HG03095 (cell line): ENCODE measurements around the gene CENPB.
"Not testable (repeated sequence)": the region's sequence is repeated elsewhere in the genome, so short reads cannot be mapped to it uniquely, and the experiment has no call there.

Experiments used
- ATAC-seq: cut with Tn5 transposase; IDR thresholded peaks from one replicate; pipeline ENCODE4 v1.9.1; 2021; ENCODE audit warnings: moderate library complexity; ENCODE audit not compliant: unreplicated experiment

Gene CENPB, protein sequence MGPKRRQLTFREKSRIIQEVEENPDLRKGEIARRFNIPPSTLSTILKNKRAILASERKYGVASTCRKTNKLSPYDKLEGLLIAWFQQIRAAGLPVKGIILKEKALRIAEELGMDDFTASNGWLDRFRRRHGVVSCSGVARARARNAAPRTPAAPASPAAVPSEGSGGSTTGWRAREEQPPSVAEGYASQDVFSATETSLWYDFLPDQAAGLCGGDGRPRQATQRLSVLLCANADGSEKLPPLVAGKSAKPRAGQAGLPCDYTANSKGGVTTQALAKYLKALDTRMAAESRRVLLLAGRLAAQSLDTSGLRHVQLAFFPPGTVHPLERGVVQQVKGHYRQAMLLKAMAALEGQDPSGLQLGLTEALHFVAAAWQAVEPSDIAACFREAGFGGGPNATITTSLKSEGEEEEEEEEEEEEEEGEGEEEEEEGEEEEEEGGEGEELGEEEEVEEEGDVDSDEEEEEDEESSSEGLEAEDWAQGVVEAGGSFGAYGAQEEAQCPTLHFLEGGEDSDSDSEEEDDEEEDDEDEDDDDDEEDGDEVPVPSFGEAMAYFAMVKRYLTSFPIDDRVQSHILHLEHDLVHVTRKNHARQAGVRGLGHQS

GRCh38 chr20:3786665-3787323, at the start of gene CENPB:
Gene CENPB (minus strand): TSS chr20:3786740. CDS start chr20:3786483, 257 bp downstream.
- ATAC-seq = peak; percentile 68

GRCh38 chr20:3836132-3836531, 49.6 kb upstream of the CENPB start:
- no peak for ATAC-seq

DNA sequence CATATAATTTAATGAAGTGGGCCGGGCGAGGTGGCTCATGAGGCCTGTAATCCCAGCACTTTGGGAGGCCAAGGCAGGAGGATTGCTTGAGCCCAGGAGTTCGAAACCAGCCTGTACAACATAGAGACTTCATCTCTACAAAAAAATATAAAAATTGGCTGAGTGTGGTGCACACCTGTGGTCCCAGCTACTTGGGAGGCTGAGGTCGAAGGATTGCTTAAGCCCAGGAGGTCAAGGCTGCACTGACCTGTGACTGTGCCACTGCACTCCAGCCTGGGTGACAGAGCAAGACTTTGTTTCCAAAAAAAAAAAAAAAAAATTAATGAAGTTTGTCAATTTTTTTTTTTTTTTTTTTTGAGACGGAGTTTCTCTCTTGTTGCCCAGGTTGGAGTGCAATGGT, 43.4 kb upstream of the CENPB start:
- not testable (repeated sequence) for ATAC-seq

GRCh38 chr20:3828798-3829197, 42.3 kb upstream of the CENPB start:
- ATAC-seq = no peak

- no peak for ATAC-seq
These were observed 39.9 kb upstream of the CENPB start for GRCh38 chr20:3826420-3826819.

- no peak for ATAC-seq
These were observed 39.0 kb upstream of the CENPB start for GRCh38 chr20:3825526-3825925.

- no peak for ATAC-seq
These were observed 37.3 kb upstream of the CENPB start for GRCh38 chr20:3823881-3824280.

DNA sequence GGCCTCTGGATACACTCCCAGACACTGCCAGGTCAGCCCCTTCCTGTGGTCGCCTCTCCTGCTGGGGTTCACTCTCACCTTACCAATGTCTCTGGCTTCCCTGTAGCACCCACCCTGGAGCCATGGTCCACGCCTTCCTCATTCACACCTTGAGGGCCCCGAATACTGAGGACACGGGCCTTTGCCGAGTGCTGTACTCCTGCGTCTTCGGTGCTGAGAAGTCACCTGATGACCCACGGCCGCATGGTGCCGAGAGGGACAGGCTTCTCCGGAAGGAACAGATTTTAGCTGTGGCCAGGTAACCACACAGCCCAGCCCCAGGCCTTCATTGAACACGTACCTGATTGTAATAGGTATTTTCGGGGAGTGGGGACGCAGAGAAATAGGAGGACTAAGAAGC, 35.5 kb upstream of the CENPB start:
- no peak for ATAC-seq

- ATAC-seq = peak; percentile 10
These were observed 34.6 kb upstream of the CENPB start for GRCh38 chr20:3820901-3821727.

- ATAC-seq = peak; percentile 79
These were observed 33.7 kb upstream of the CENPB start, which contains the start of gene AP5S1 for GRCh38 chr20:3820048-3820900. Gene AP5S1 (plus strand): TSS chr20:3820547. CDS start chr20:3822118, 1,571 bp downstream.

DNA sequence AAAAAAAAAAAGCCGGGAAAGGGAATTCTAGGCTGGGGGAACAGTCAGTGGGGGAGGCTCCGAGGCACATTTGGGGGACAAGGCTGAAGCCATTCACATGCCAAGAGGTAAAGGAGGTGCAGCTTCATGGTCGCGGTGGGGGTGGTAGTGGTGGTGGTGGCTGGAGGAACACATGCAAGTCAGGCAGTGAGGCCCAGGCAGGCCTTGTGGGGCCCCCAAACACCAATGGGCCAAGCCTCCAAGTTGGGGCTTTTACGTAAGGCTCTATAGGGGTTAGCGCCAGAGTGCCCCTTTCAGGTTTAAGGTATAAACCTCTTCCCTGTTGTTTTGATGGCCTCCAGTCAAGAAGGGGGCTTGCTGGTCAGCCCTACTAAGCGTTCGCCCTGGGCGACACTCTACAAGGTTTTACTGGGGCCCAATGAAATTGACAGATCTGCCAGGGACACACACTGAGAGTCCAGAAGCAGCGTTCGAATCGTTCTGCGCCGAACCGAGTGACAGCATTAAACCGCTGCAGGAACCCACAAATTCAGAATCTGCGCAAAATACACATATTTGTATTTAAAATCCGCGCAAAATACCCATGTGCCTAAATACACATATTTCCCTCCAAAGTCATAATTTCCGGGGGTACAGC, 33.0 kb upstream of the CENPB start:
- ATAC-seq = no peak

- ATAC-seq = no peak
These were observed 31.9 kb upstream of the CENPB start for GRCh38 chr20:3818155-3819151.

- ATAC-seq = no peak
These were observed 29.3 kb upstream of the CENPB start for GRCh38 chr20:3815703-3816315.

DNA sequence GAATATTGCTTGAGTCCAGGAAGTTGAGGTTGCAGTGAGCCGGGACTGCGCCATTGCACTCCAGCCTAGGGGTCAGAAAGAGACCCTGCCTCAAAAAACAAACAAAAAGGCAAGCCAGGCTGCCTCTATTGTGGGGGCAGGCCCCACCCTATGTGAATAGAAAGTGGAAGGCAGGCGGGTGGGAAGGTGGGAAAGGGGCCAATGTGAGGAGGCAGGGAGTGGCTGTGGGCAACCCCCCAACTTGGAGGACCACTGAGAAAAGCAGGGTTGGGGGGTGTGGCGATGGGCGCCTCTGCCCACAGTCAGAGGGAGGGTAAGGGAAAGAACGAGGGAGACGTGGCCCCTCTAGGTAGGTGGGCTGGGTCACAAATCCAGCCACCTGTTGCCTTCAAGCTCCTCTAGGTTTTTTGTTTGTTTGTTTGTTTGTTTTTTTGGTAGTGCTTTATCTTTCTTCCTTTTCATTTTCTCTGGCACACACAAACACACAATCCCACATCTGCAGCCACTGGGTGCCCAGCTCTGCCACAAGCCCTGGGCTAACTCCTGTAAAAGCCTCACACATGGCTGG, 28.5 kb upstream of the CENPB start:
- no peak for ATAC-seq

- no peak for ATAC-seq
These were observed 27.5 kb upstream of the CENPB start for GRCh38 chr20:3813848-3814581.

DNA sequence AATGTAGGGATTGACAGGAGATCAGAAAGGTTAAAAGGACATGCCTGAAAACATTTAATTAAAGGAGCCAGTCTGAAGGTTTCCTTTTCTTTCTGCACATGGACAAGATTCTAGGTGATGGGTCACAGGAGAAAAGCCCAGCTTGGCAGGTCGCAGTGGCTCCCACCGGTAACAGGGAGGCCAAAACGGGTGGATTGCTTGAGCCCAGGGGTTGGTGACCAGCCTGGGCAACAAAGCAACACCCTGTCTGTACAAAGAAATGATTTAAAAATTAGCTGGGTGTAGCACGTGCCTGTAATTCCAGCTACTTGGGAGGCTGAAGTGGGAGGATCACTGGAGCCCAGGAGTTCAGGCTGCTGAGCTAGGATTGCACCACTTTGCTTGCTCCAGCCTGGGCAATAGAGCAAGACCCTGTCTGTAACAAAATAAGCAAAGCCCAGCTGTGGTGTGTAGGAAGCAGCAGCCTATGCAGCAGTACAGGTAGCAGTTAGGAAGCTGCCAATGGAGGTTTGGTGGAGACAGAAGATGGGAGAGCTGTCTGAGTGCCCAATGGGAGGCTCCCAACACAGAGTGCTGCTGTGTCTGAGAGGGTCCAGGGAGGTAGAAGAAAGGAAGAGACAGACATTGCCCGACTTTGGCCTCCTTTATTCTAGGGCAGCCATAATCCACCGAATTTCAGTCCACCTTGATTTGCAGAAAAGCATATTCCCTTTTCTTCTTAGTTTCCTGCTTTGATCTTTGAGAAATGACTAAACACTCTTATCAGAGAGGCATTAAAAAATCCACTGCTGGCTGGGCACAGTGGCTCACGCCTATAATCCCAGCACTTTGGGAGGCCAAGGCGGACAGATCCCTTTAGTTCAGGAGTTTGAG, 26.7 kb upstream of the CENPB start:
- ATAC-seq = no peak
